CD4-positive, alpha-beta T cell treated with Interleukin-17A for 4 hours (primary cell): ENCODE results near the gene BCL2L13.
"Not testable (repeated sequence)": the region's sequence is repeated elsewhere in the genome, so short reads cannot be mapped to it uniquely, and the experiment has no call there.

ENCODE experiments used
- DNase-seq: peaks from one replicate; pipeline ENCODE4 v3.0.0-alpha.2; 2020; ENCODE audit warnings: mixed read lengths

Gene BCL2L13

DNA sequence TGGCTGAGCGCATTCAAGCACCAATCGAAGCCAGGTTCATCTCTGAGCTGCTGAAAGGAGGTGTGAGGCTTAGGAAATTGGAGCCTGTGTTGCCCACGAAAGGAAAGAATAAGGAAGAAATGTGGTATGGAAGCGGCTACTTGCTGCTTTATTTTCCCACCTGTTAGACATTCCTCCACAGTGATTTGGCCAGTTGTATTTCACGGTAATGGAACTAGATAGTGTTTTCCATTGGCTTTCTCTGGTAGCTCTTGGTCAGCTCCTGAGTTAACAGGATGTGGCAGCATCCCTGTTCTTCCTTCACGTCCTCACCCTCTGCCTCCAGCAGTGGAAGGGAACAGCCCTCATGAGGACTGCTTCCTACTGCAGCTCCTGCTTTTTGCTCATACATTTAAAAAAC, 91.0 kb downstream of the BCL2L13 start:
- DNase-seq, result no peak

DNA sequence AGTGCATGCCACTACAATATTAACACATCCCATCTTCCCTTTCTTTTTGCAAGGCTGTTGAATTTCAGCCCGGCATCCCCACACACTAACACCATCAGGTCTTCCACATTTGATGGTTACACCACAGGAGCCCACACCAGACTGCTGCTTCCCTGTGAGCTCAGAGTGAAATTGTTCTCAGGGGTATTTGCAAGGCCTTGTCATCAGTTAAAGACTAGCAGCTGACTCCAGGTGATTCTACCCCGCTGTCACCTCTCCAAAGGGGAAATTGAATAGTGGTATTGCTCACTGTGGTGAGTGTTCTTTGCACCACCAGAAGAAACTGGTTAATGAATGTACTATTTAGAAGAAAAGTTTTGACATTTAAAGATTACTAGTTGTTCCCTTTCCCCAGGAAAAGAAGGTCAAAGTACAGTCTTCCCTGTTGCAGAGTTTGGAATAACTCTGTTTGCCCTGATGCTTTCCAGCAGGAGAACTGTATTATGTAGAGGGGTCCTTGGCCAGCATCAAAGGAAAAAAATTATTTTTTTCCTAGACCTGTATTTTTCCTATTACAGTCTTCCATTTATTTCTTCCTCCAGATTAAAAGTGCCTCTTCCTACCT, 93.8 kb downstream of the BCL2L13 start:
- no peak for DNase-seq

DNA sequence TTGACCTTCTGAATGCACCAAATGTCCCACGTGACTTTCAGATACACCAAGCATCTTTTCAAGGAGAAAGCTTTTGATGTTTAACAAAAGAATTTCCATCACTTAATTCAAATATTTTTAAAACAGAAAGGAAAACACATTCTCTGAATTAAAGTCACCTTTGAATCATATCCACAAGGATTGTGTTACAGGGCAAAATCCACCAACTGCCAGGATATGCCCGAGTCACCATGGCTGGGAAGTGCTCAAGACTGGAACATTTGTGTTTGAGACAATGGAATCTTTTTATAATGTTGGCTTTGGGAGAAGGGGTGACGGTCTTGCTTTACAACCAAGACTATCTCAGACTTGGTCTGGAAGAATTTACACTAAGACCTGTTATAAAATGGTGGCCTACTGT, 94.9 kb downstream of the BCL2L13 start:
- DNase-seq, result no peak

DNA sequence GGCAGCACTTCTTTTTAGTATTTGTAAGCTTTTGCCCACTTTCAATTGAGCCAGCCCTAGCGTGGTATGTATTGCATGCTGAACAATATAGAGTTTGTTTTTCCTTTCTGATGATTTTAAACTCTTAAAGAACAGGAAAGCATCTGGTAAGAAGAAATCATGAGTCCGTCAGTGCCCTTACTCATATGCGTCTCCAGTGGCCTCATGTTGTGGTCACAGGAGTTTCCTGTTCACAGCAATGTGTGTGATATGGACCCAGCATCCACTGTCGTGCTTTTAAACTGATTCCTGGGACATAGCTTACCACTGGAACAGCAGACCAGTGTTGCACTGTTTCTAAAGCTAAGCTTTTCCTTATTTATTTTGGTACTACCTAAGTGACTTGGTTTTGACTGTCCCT, 95.6 kb downstream of the BCL2L13 start:
- no peak for DNase-seq

DNA sequence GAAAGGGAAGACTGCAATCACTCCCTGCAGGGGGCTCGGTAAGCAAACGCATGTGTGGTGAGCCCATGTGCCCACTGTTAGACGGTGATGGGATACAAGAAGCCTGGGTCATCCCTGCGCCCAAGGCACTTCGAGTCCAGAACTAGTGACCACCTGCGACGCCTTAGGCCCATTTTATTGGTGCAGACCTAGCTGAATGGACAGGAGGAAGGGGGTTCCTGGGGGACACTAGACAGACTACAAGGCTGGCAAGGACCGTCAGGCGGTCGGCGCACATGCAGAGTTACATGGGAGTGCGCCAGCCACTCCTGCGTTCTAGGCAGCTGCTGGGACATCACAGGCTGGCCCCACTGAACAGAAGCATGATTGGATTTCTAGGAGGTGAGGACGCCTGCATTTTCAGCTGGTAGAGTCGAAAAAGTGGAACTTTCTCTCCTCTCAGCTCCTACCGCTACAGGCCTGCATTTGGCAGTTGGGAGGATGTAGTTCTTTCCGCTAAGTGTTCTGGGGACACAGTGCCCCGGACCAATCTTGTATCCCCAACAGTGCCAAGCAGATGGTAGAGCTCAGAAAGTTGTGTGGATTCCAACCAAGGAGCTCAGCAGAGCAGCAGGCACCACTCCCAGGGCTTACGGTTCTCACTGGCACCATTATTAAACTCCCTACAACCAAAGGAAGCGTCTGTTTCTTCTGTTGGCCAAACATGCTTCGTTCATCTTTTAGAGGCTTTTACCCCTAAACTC, 100.0 kb downstream of the BCL2L13 start:
- DNase-seq, result no peak

DNA sequence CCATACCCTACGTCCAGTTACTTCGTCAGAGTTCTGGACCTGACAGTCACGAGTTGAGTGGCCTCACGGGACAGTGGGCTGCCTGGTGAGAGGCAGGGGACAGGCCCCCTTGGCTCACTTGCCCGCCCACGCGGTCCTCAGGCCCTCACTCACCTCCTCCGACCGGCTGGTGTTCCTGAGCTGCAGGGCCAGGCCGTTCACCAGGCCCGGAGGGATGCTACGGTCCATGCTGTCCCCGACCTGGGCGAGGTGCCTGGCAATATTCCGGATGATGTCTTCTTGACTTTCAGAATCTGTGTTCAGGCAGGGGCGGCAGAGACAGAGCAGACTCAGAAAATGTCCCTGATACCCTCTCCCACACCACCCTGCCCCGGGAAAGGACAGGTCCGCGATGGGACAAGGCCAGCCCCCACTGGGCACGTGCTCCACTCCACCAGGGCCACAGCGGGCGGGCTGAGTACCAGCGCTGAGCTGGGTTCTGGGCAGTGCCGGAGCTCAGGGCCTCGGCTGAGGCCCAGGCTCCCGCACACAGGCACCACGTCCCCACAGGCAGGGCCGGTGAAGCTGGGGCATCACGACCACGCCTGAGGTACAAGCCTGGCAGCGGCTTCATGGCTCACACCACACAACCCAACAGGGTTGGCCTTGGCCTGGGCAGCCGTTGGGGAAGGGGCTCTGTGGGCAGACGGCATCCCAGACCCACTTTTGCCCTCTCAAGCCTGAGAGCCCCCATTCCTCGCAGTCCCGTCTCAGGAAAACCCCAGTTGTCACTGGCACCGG, 100.8 kb downstream of the BCL2L13 start:
- no peak for DNase-seq

DNA sequence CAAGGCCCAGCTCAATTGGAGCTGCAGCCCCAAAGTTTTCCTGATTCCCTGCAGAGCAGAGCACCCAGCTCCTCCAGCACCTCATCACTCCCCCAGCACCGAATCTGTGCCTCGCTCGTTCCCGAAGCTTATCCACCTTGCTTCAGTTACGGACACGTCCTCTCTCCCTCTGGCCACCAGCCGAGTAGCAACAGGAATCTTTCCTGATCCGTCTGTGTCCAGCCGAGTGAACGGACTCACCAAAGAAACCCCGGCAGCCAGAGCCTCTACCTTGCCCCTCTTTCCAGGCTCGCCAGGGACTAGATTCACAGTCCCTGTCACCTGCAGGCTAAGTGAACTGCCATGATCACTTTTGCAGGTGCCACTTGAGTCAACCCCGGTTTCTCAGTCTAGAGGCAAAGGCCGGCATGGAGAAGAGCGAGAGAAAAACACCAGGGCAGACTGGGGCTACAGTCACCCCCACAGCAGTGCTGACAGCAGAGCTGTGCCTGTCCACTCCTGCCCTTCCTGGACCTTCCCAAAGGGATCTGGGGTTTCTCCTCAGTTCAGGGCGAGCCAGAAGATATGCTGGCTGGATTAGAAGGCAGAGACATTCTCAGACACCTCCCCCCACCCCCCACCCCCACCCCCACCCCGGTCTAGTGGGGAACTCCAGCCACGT, 103.4 kb downstream of the BCL2L13 start:
- no peak for DNase-seq

DNA sequence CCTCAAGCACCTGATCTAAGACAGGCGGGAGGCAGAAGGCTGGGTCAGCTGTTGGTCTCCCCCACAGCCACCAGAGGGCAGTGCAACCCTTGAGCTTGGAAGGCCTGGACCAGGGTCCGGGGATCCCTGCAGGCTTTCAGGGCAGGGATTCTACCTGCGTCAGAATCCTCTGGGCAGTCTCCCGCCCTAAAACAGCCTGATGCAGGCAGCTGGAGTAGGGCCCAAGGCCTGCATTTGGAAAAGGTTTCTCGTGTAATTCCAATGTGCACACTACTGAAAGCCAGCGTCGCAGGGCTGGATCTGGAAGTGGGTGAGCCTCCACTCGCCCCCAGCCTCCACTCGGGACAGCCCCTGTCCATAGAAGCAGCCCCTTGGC, 104.0 kb downstream of the BCL2L13 start:
- DNase-seq, result peak; percentile 79

DNA sequence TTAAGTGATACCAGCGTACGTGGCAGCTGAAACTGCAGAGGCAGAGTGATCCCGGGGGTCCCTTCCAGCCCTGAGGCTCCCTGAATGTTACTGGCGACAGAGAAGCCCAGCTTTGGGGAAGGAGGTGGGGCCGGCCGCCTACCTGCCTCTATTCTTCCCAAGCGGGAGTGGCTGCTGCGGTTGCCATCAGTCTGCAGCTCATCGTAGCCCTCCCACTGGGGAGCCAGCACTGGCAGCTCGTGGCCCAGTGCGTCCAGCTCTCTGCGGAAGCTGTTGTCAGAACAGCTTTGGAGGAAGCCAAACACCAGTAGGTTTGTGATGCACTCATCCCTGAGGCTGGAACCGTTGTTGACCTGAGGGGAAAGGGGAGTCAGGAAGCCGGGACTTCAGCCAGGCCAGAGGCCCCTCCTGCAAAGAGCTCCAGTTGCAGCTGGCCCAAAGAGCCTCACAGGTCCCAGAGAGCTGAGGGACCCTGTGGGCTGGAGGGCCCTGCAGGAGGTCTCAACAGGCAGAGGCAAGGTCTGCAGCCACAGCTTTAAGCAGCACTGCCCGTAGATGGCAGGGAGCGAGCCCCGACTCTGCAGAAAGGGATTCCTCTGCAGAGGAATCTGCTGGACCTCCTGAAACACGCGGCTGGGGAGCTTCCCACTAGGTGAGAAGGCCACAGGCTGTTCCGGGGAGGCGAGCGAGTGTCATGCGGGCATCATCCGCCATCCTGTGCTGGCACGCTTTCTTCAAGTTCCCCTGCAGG, 105.3 kb downstream of the BCL2L13 start:
- no peak for DNase-seq

DNA sequence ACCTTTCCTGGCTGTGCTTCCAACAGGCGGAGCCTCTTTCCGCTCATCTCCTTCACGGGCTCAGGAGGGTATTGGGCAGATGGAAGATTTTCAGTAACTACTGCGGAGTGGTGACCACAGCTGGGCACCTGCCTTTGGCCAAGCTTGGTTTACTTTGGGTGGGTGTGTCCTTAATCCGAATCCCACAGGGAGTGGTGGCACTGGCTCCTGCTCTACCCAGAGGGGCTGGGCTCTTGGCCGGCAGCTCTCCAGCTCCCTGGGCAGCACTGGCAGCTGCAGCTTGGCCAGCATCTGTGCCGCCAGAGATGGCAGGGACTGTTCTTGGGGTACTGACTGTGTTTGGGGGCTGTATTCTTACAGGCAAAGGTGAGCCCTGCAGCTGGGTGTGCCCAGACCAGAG, 105.9 kb downstream of the BCL2L13 start:
- DNase-seq, result no peak

DNA sequence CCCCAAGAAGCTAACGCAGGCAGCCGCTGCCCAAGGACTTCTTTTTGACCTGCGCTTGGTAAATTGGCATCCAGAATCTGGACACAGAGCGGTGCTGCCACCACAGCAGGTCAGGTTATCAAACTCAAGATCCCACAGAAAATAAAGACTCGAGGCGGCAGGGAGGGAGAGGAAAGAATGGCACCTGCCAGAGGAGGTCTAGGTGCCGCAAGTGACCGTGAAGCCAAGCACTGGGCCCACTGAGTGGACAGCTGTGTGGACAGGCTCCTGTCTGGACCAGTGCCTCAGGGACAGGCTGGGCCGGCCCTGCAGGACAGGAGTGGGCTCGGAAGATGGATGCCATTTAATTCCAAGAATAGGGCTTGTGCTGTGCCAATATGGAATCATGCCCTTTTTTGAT, 108.4 kb downstream of the BCL2L13 start:
- no peak for DNase-seq

DNA sequence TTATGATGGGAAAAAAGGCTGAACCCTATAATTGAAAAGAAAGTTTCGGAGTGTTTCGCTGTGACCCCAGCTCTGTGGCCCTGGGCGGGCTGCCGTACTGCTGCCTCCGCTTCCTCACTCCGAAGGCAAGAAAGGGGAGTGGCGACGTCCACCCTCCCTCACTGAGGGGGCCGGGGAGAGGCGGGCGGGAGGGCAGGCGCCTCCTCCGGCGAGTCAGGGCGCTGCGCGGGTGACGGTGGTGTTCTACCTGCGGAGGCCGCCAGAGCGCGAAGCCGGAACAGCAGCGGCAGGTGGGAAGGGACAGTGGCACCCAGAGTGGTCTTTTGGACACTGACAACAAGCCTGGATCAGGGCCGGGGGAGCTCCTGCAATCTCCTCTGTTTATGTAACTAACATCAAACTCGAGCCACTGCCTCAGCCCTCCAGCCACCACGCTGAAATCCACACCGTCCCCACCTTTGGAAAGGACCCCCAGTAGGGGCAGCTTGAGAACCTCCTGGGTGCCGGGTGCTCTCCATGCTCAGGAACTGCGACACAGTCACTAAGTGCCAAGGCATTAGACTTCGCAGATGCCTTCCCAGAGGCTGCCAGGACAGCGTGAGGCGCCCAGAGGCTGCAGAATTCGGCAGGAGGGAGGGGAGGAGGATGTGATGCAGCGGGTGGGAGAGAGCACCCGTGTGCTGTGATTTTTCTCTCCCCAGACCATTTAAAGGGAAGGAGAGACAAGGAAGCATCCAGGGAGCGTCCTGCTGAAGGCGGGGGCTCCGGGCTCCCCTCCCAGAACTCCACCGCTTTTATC, 110.2 kb downstream of the BCL2L13 start:
- DNase-seq, result no peak

DNA sequence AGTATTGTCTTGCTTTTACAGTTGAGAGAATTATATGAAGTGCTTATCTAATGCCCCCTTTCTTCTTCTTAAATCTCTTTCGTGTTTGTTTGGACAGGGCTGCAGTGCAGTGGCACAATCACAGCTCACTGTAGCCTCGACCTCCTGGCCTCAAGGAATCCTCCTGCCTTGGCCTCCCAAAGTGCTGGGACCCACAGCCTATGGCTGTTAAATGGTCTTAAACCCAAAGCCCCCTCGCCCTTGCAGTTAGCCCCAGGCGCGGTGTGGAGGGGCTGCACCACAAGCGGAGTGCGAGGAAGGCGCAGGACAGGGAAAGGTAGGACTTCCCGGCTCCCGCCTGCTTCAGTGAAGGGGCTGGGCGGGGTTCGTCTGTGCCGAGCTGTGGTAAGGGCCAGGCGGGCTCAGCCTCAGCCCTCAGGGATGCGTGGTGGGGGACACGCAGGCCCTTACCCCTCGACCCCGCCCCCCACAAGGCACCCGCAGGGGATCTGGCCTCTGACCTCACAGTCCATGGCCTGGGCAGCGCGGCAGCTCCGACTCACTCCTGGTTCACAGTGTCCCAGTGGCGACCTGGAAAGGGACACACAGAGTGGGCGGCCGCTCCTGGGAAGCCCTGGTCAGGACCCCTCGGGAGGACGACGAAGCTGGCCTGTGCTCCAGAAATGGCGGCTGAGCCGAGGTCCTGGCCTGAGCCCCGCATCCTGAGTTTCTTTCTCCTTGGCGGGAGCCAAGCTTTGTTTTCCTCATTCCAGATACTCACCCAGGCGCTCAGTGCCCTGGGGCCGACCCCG, 111.2 kb downstream of the BCL2L13 start:
- no peak for DNase-seq

DNA sequence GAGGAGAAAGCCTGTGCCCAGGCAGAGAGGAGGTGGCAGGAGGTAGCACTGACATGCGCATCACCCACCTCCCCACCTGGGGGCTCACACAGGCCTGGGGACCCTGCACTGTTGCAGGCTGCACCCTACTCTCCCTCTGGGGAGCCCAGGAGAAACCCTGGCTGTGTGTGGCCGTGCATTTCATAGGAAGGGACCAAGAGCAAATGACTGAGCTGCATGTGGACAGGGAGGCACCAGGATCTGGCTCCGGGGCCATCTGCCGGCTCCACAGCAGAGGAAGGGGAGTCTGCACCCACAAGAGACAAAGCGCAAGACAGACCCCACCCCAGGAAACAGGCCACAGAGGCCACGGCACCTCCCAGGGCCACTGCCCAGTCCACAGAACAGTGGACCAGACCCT, 113.0 kb downstream of the BCL2L13 start:
- DNase-seq, result no peak

DNA sequence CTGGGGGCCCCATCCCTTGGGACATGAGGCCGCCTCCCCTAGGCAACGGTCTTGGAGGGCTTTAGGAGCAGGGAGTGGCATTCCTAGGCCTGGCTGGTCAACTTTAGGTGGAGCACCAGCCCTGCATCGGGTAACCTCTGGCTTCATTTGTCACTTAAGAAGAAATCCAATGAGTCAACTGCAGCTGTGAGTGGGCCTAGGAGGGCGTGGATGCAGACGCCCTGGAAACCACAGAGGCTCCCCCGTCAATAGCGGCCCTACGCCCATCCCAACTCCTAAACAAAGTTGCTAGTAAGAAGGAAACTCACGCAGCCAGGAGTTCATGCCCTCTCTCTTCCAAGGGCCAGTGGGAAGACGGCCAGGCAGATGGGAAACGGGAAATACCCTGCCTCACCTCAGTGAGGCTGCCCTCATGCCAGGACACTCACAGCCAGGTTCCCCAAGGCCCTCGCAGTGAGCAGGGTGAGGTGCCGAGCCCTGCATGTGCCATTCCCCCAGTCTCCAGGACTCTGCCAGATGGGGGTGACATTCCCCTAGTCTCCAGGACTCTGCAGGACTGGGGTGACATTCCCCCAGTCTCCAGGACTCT, 114.9 kb downstream of the BCL2L13 start:
- DNase-seq, result no peak

DNA sequence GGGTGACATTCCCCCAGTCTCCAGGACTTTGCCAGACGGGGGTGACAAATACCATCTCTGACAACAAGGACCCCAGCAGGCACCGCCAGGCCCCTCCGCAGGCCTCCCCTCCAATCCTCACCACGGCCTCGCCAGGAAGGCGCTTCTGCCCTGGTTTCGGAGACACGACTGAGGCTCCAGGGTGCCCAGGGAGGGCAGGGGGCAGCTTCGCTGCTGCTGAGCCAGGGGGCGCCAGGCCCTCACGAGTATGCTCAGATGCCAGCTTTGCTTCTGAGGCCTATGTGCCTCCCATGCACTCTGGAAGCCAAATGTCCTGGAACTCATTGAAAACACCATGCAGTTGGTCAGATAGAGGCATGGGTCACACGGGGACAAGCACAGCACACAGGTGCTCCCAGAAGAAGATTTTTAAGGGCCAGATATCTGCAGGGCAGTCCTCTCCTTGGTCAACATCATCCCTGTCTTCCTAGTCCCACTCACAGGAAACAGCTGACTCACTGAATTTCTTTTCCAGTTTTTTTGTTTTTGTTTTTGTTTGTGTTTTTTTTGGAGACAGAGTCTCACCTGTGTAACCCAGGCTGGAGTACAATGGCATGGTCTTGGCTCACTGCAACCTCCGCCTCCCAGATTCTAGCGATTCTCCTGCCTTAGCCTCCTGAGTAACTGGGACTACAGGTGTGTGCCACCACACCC, 115.8 kb downstream of the BCL2L13 start:
- DNase-seq, result peak; percentile 57

DNA sequence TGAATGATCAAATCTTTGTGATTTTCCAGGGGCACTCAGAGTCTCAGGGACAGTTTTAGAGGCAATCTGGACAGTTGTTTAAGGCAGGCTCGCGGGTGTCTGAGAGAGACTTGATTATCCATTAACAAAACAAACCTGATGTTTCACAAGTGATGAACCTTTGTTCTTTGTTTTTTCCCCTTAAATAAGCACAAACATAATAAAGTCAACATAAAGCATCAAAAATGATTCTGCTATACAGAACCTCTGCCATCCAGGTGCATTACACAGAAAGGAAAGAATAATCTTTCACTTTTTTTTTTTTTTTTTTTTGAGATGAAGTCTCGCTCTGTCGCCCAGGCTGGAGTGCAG, 122.6 kb downstream of the BCL2L13 start:
- DNase-seq, result no peak

DNA sequence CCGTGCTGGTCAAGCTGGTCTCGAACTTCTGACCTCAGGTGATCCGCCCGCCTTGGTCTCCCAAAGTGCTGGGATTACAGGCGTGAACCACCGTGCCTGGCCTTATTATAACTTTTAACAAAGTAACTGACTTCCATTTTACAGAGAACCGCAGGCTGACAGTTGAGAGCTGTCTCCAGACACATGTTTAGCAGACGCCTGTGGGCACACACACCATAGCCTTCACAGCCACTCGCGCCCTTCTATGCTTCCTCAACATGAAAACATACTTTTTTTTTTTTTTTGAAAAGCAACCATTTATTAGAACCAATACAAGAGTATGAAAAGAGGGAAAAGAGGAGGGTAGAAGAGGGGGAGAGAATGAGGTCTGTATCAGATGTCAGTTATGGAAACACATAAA, 124.9 kb downstream of the BCL2L13 start:
- DNase-seq, result not testable (repeated sequence)

DNA sequence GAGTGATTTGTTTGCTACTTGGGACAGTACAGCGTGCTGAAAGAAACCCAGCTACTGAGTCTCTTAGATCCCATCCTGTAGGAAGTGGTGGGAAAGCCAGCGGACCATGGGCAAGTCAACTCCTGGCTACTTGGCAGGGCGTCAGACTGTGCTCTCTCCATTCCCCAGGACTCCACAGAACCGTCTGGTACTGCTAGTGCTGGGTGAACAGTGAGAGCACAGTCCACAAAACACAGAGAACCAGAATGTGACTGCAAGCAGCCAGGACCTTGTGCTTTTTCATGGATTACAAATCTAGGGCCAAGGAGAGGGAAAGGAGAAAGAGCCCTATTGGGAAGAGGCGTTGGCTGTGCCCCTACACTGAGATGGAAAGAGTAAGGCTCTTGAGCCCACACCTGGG, 125.5 kb downstream of the BCL2L13 start:
- no peak for DNase-seq

DNA sequence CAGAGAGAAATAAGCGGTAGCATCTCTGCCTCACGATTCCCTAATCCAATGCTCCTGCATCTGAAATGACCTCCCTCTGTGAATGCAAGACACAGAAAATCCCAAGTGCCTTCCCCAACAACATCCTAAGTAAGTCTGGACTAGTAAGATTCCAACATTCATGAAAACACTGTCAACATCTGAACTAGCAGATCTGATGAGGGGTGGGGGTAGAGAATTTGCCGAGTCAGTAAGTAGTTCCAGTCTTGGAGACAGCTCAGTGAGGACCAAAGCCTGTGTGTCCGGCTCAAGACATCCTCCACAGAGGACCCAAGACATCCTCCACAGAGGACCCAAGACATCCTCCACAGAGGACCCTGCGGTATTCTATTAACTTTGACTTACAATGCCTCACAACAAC, 126.3 kb downstream of the BCL2L13 start:
- not testable (repeated sequence) for DNase-seq
